Endothelial cell of umbilical vein (primary cell): ENCODE data around the gene PRDM16. TPM values are rescaled to one million over a fixed set of nuclear protein-coding genes. Genes with fewer than 3 reads are reported as not detected.
"Not testable (repeated sequence)": the region's sequence is repeated elsewhere in the genome, so short reads cannot be mapped to it uniquely, and the experiment has no call there.

Experiments
- BruUV-seq: library from RNA; stranded (reverse); fragments of 400-500 nt; replicated peaks from 2 replicates; lab custom pipeline; 2021; lab: Mats Ljungman, UMichigan
- CTCF ChIA-PET: fragments of 300-600, 350-600 bp; sonication (Branson Sonifier 250); formaldehyde crosslinking; loops from one replicate; lab custom pipeline; 2021; ENCODE audit warnings: antibody characterized with exemption, inconsistent platforms; lab: Charles Lee
- POLR2A ChIA-PET: fragments of 300-600, 350-600 bp; sonication (Branson Sonifier 250); formaldehyde crosslinking; loops from one replicate; lab custom pipeline; 2021; ENCODE audit warnings: antibody characterized with exemption, inconsistent platforms; lab: Charles Lee
- DNase-seq: peaks from one replicate; pipeline ENCODE4 v3.0.0-alpha.2; 2011; ENCODE audit warnings: low read depth, low spot score
- FAIRE-seq: peaks from 2 replicates; lab custom pipeline; 2011; peaks lifted over from hg19 to GRCh38; lab: Jason Lieb, UNC
- H2AFZ ChIP-seq: 2 replicates; pipeline ENCODE4 v1.6.0; 2012; ENCODE audit warnings: low read depth, low read length, control low read depth, inconsistent platforms
- H3K27ac ChIP-seq: 2 replicates; pipeline ENCODE4 v1.5.1; 2011; ENCODE audit warnings: low read depth, mild to moderate bottlenecking, control low read depth, low read length, moderate library complexity; ENCODE audit not compliant: insufficient read depth
- H3K27me3 ChIP-seq, 2 experiments: 2 replicates each; pipeline versions ENCODE4 v1.6.0 to v1.6.1; 2011; ENCODE audit warnings: low read length in 2 of 2, mixed read lengths in 1 of 2; ENCODE audit not compliant: control insufficient read depth in 2 of 2, insufficient read depth in 2 of 2
- H3K36me3 ChIP-seq, 2 experiments: 2 replicates in 1 of 2; 3 replicates in 1 of 2; pipeline ENCODE4 v1.5.1; 2011; ENCODE audit warnings: low read length in 2 of 2, mild to moderate bottlenecking in 1 of 2, moderate library complexity in 1 of 2; ENCODE audit not compliant: control insufficient read depth in 2 of 2, insufficient read depth in 2 of 2; ENCODE audit errors: extremely low read depth in 1 of 2
- H3K4me1 ChIP-seq: 3 replicates; pipeline ENCODE4 v1.5.1; 2011; ENCODE audit warnings: mild to moderate bottlenecking, low read length; ENCODE audit not compliant: control insufficient read depth, insufficient read depth; ENCODE audit errors: extremely low read depth
- H3K4me2 ChIP-seq: 2 replicates; pipeline ENCODE4 v1.6.1; 2011; ENCODE audit warnings: low read length, control low read depth, mixed read lengths; ENCODE audit not compliant: insufficient read depth
- H3K4me3 ChIP-seq, 3 experiments: fragments of 200-600 bp in 1 of 3; sonication (generic), shearing (Covaris generic) in 1 of 3; replicated peaks in 1 of 3; 2 replicates each; pipeline ENCODE4 v1.5.1; 2011 to 2016; ENCODE audit warnings: control low read depth in 3 of 3, low read length in 3 of 3, mild to moderate bottlenecking in 2 of 3, inconsistent platforms in 1 of 3, low read depth in 1 of 3, moderate library complexity in 1 of 3; ENCODE audit not compliant: insufficient read depth in 1 of 3
- H3K79me2 ChIP-seq: 2 replicates; pipeline ENCODE4 v1.6.0; 2012; ENCODE audit warnings: low read length, inconsistent platforms; ENCODE audit not compliant: control insufficient read depth, insufficient read depth
- H3K9ac ChIP-seq: replicated peaks from 2 replicates; pipeline ENCODE3; 2011; ENCODE audit warnings: low read length, control low read depth; ENCODE audit not compliant: insufficient read depth; ENCODE audit errors: extremely low read depth
- H3K9me1 ChIP-seq: replicated peaks from 3 replicates; pipeline ENCODE4 v1.6.0; 2011; ENCODE audit warnings: mild to moderate bottlenecking, low read length; ENCODE audit not compliant: control insufficient read depth, insufficient read depth; ENCODE audit errors: extremely low read depth
- H3K9me3 ChIP-seq: replicated peaks from 2 replicates; pipeline ENCODE4 v1.5.1; 2012; ENCODE audit warnings: low read length, inconsistent platforms; ENCODE audit not compliant: control insufficient read depth, insufficient read depth
- H4K20me1 ChIP-seq: replicated peaks from 2 replicates; pipeline ENCODE3; 2011; ENCODE audit warnings: mild to moderate bottlenecking, low read length; ENCODE audit not compliant: control insufficient read depth, insufficient read depth; ENCODE audit errors: extremely low read depth
- CTCF ChIP-seq, 2 donors: IDR thresholded peaks; 1 replicate in 1 of 2; 2 replicates in 1 of 2; pipeline ENCODE4 v1.5.1; 2011; ENCODE audit warnings: low read length in 2 of 2, mild to moderate bottlenecking in 2 of 2, moderate library complexity in 2 of 2, control low read depth in 1 of 2, inconsistent platforms in 1 of 2, low read depth in 1 of 2; ENCODE audit not compliant: insufficient read depth in 1 of 2; ENCODE audit errors: extremely low read depth in 1 of 2
- EZH2 ChIP-seq: IDR thresholded peaks from 2 replicates; pipeline ENCODE4 v1.6.1; 2012; ENCODE audit warnings: borderline replicate concordance, low read depth, mild to moderate bottlenecking, moderate library complexity, low read length, inconsistent platforms; ENCODE audit not compliant: severe bottlenecking
- FOS ChIP-seq: IDR thresholded peaks from 2 replicates; pipeline ENCODE4 v1.6.1; 2011; ENCODE audit warnings: mild to moderate bottlenecking, low read length, moderate library complexity, borderline replicate concordance; ENCODE audit not compliant: insufficient read depth
- GATA2 ChIP-seq: IDR thresholded peaks from 2 replicates; pipeline ENCODE4 v1.7.0; 2011; ENCODE audit warnings: low read depth, mild to moderate bottlenecking, moderate library complexity, mixed read lengths, low read length; ENCODE audit not compliant: insufficient read length, insufficient read depth
- JUN ChIP-seq: IDR thresholded peaks from 2 replicates; pipeline ENCODE4 v1.6.1; 2011; ENCODE audit warnings: borderline replicate concordance, low read depth; ENCODE audit not compliant: insufficient read length, insufficient read depth
- MAX ChIP-seq: IDR thresholded peaks from 2 replicates; pipeline ENCODE4 v1.6.1; 2011; ENCODE audit not compliant: insufficient read depth, insufficient read length
- MYC ChIP-seq: IDR thresholded peaks from one replicate; pipeline ENCODE4 v1.6.1; 2011; ENCODE audit warnings: mild to moderate bottlenecking, low read depth, low read length
- POLR2A ChIP-seq: IDR thresholded peaks from 2 replicates; pipeline ENCODE4 v1.6.1; 2012; ENCODE audit warnings: low read depth, mild to moderate bottlenecking, control low read depth, low read length
- POLR2AphosphoS5 ChIP-seq: IDR thresholded peaks from 2 replicates; pipeline ENCODE4 v1.6.1; 2012; ENCODE audit warnings: low read depth, mild to moderate bottlenecking, control low read depth, low read length, moderate library complexity; ENCODE audit not compliant: insufficient read depth
- dilution Hi-C: fragments of 300-500 bp; cut with MboI; formaldehyde crosslinking; loops from one replicate; pipeline ENCODE4 v1.15.0; 2019; ENCODE audit warnings: low sequenced_read_pairs; ENCODE audit not compliant: extremely low pct_ligation_motif_present
- intact Hi-C: fragments of 100-400 bp; cut with micrococcal nuclease; formaldehyde crosslinking; loops from one replicate; pipeline ENCODE4 v1.10.0; 2022
- polyA plus RNA-seq, 4 experiments: library from polyadenylated mRNA; depleted of rRNA in 3 of 4; stranded (reverse) in 3 of 4; unstranded in 1 of 4; fragments of >200 nt; gene quantifications; 2 replicates each; pipeline versions ENCODE4 v1.2.1 to v1.2.3, GENCODE V29; 2011 to 2012; ENCODE audit warnings: missing spikeins in 1 of 4
- total RNA-seq: library from RNA; stranded (reverse); gene quantifications from 2 replicates; pipeline ENCODE4 v1.2.3, GENCODE V29; 2021

The PRDM16 gene
- total and polyA plus RNA-seq, 2 donors (not counting 3 experiments of a cell fraction or from before 2014, with no cell fraction given): not detected

- BruUV-seq: no TSS peak
- Histone ChIP-seq H3K9me1 (no peaks in the 10 kb centered on the region), H3K9ac (no peak overlapping the region), H3K9me3 (no peaks in the 10 kb centered on the region), H3K27me3 (no peaks in the 10 kb centered on the region), H3K79me2 (no peaks in the 10 kb centered on the region), H2AFZ (no peak overlapping the region), H3K27ac (no peak overlapping the region), H3K4me3 (no peak overlapping the region), H3K4me2 (no peak overlapping the region), H3K36me3 (no peaks in the 10 kb centered on the region), H4K20me1 (no peaks in the 10 kb centered on the region), H3K4me1 (no peaks in the 10 kb centered on the region)
- FAIRE-seq: no peak
- ChIA-PET CTCF (no interaction called here), POLR2A (no interaction called here)
- intact Hi-C loops: no loop called here
- dilution Hi-C loops: no loop called here
- TF ChIP-seq EZH2 (no peak), POLR2A (no peak), MAX (no peak), MYC (no peak), FOS (no peak), GATA2 (no peak), POLR2AphosphoS5 (no peak), JUN (no peak), CTCF (IDR thresholded peaks at IDR 0.05; ENCODE audit: extremely low read depth in 1 of 2, insufficient read depth in 1 of 2, low read depth in 1 of 2, low read length in 2 of 2) (no peak)
- DNase-seq: no peak
Measured at GRCh38 chr1:3087049-3087448, 18.0 kb downstream of the PRDM16 start.

- H3K36me3 ChIP-seq, DNase-seq, H3K4me3 ChIP-seq, H3K9ac ChIP-seq, H3K9me3 ChIP-seq, H3K79me2 ChIP-seq, H4K20me1 ChIP-seq, H2AFZ ChIP-seq, intact Hi-C loops, H3K27me3 ChIP-seq, POLR2A ChIA-PET, BruUV-seq, H3K9me1 ChIP-seq, H3K4me1 ChIP-seq, CTCF ChIA-PET, H3K27ac ChIP-seq, dilution Hi-C loops, FAIRE-seq, H3K4me2 ChIP-seq: not testable (repeated sequence)
Measured at GRCh38 chr1:3087946-3088668, 19.1 kb downstream of the PRDM16 start.
